HEK293 (cell line): ENCODE results near the gene KREMEN1.

ENCODE experiments used
- GLI4 ChIP-seq: fragments of 450-650 bp; formaldehyde crosslinking; IDR thresholded peaks from 2 replicates; pipeline ENCODE4 v1.5.1; 2016; ENCODE audit warnings: missing biosample characterization, missing genetic modification characterization
- INSM2 ChIP-seq: fragments of 450-650 bp; formaldehyde crosslinking; IDR thresholded peaks from 2 replicates; pipeline ENCODE4 v1.5.1; 2016; ENCODE audit warnings: missing biosample characterization, missing genetic modification characterization
- PRDM1 ChIP-seq: fragments of 450-650 bp; formaldehyde crosslinking; IDR thresholded peaks from 2 replicates; pipeline ENCODE4; 2016; ENCODE audit warnings: missing biosample characterization, missing genetic modification characterization
- REST ChIP-seq: fragments of 450-650 bp; formaldehyde crosslinking; IDR thresholded peaks from 2 replicates; pipeline ENCODE4 v1.5.1; 2016; ENCODE audit warnings: missing biosample characterization, missing genetic modification characterization
- ZFP37 ChIP-seq: fragments of 450-650 bp; formaldehyde crosslinking; IDR thresholded peaks from 2 replicates; pipeline ENCODE4 v1.5.1; 2016; ENCODE audit warnings: missing biosample characterization, missing genetic modification characterization
- ZNF138 ChIP-seq: fragments of 450-650 bp; formaldehyde crosslinking; IDR thresholded peaks from 2 replicates; pipeline ENCODE4 v1.5.1; 2016; ENCODE audit warnings: missing biosample characterization, missing genetic modification characterization, borderline replicate concordance
- ZNF274 ChIP-seq, 2 experiments: fragments of 200-500 bp in 1 of 2; fragments of 450-650 bp in 1 of 2; sonication (Bioruptor generic) in 1 of 2; formaldehyde crosslinking in 1 of 2; IDR thresholded peaks; 2 replicates each; pipeline versions ENCODE4 v1.5.1 to v1.6.1; 2014 to 2016; ENCODE audit warnings: borderline replicate concordance in 1 of 2, inconsistent platforms in 1 of 2, low read length in 1 of 2, missing biosample characterization in 1 of 2, missing genetic modification characterization in 1 of 2
- ZNF48 ChIP-seq: fragments of 450-650 bp; formaldehyde crosslinking; IDR thresholded peaks from 2 replicates; pipeline ENCODE4 v1.5.1; 2016; ENCODE audit warnings: missing biosample characterization, missing genetic modification characterization
- ZNF837 ChIP-seq: fragments of 450-650 bp; formaldehyde crosslinking; IDR thresholded peaks from 2 replicates; pipeline ENCODE4 v1.5.1; 2016; ENCODE audit warnings: missing biosample characterization, missing genetic modification characterization
- TF ChIP-seq, protein P1 (sequence below): fragments of 450-650 bp; formaldehyde crosslinking; IDR thresholded peaks from 2 replicates; pipeline ENCODE4 v1.5.1; 2016; ENCODE audit warnings: missing biosample characterization, missing genetic modification characterization

- TF ChIP-seq ZFP37 (tag by site-specific recombination) = no peak
- TF ChIP-seq GLI4 = no peak
- TF ChIP-seq ZNF48 (tag by site-specific recombination) = no peak
- TF ChIP-seq, protein P1, sequence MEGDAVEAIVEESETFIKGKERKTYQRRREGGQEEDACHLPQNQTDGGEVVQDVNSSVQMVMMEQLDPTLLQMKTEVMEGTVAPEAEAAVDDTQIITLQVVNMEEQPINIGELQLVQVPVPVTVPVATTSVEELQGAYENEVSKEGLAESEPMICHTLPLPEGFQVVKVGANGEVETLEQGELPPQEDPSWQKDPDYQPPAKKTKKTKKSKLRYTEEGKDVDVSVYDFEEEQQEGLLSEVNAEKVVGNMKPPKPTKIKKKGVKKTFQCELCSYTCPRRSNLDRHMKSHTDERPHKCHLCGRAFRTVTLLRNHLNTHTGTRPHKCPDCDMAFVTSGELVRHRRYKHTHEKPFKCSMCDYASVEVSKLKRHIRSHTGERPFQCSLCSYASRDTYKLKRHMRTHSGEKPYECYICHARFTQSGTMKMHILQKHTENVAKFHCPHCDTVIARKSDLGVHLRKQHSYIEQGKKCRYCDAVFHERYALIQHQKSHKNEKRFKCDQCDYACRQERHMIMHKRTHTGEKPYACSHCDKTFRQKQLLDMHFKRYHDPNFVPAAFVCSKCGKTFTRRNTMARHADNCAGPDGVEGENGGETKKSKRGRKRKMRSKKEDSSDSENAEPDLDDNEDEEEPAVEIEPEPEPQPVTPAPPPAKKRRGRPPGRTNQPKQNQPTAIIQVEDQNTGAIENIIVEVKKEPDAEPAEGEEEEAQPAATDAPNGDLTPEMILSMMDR (tag by site-specific recombination) = no peak
- TF ChIP-seq ZNF837 (tag by site-specific recombination) = no peak
- no peak for TF ChIP-seq ZNF274 (IDR thresholded peaks at IDR 0.05; ENCODE audit: low read length)
- no peak for TF ChIP-seq ZNF274 (tag by site-specific recombination; IDR thresholded peaks at IDR 0.05; ENCODE audit: borderline replicate concordance)
- TF ChIP-seq PRDM1 (tag by site-specific recombination) = no peak
- TF ChIP-seq ZNF138 = no peak
- TF ChIP-seq REST (tag by site-specific recombination) = no peak
- TF ChIP-seq INSM2 (tag by site-specific recombination) = no peak
Measured at GRCh38 chr22:29029202-29030000, 43.4 kb upstream of the KREMEN1 start.
